SJCRH30 (cell line): ENCODE measurements around the gene KRT6B. TPM values are rescaled to one million over a fixed set of nuclear protein-coding genes. Genes with fewer than 3 reads are reported as not detected.
"Not testable (repeated sequence)": the region's sequence is repeated elsewhere in the genome, so short reads cannot be mapped to it uniquely, and the experiment has no call there.

Source experiments
- DNase-seq, 2 experiments: peaks; one replicate each; pipeline ENCODE4 v3.0.0-alpha.2; 2015 to 2020
- H3K27ac ChIP-seq: fragments of 250-450 bp; sonication (Bioruptor Pico); 2 replicates; pipeline ENCODE4 v1.5.1; 2020; ENCODE audit warnings: mild to moderate bottlenecking, moderate library complexity
- H3K27me3 ChIP-seq: fragments of 250-450 bp; sonication (Bioruptor Pico); 2 replicates; pipeline ENCODE4 v1.5.1; 2020; ENCODE audit warnings: mild to moderate bottlenecking, moderate library complexity
- H3K36me3 ChIP-seq: fragments of 250-450 bp; sonication (Bioruptor Pico); 2 replicates; pipeline ENCODE4 v1.5.1; 2020; ENCODE audit warnings: mild to moderate bottlenecking, moderate library complexity
- H3K4me1 ChIP-seq: fragments of 250-450 bp; sonication (Bioruptor Pico); 2 replicates; pipeline ENCODE4 v1.5.1; 2020; ENCODE audit warnings: mild to moderate bottlenecking, moderate library complexity
- H3K4me3 ChIP-seq: fragments of 250-450 bp; sonication (Bioruptor Pico); 2 replicates; pipeline ENCODE4 v1.5.1; 2020; ENCODE audit warnings: mild to moderate bottlenecking, moderate library complexity
- H3K9me3 ChIP-seq: fragments of 250-450 bp; sonication (Bioruptor Pico); replicated peaks from 2 replicates; pipeline ENCODE4 v1.5.1; 2020; ENCODE audit warnings: mild to moderate bottlenecking, moderate library complexity
- total RNA-seq: library from RNA; depleted of rRNA; stranded (reverse); fragments of >200 nt; shearing (Covaris generic); gene quantifications from 2 replicates; pipeline ENCODE4 v1.2.3, GENCODE V29; 2014

Gene KRT6B
- total RNA-seq, 1 experiment from 2014 or later, result not detected

GRCh38 chr12:52487744-52488443 lies 35.9 kb upstream of the KRT6B start:
- not testable (repeated sequence) for H3K36me3 ChIP-seq, H3K27ac ChIP-seq, H3K9me3 ChIP-seq, H3K27me3 ChIP-seq, H3K4me1 ChIP-seq, H3K4me3 ChIP-seq, DNase-seq

DNA sequence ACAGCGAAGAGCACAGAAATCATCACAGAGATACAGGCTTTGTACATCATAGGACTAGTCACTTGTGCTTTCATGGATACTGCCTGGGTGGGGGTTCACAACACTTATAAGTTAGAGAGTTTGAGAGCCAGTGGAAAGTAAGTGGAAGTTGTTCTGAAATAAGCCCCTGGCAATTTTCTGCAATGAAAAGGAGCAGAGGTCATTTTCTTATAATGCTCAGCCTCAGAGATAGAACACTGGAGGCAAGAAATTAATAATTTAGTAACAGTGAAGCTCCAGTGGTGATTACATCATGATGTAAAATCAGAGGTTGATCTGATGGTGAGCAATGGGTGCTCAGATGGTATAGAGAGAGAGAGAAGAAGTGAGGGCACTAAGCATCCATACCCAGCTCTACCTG lies 35.3 kb upstream of the KRT6B start:
- Histone ChIP-seq H3K4me3 (no peak overlapping the region), H3K27ac (no peak overlapping the region), H3K4me1 (no peaks in the 10 kb centered on the region), H3K36me3 (no peaks in the 10 kb centered on the region), H3K27me3 (no peaks in the 10 kb centered on the region), H3K9me3 (0 out of 2 replicates have a peak, but pooled peaks cover 3% of the 10 kb centered on the region)
- no peak for DNase-seq

DNA sequence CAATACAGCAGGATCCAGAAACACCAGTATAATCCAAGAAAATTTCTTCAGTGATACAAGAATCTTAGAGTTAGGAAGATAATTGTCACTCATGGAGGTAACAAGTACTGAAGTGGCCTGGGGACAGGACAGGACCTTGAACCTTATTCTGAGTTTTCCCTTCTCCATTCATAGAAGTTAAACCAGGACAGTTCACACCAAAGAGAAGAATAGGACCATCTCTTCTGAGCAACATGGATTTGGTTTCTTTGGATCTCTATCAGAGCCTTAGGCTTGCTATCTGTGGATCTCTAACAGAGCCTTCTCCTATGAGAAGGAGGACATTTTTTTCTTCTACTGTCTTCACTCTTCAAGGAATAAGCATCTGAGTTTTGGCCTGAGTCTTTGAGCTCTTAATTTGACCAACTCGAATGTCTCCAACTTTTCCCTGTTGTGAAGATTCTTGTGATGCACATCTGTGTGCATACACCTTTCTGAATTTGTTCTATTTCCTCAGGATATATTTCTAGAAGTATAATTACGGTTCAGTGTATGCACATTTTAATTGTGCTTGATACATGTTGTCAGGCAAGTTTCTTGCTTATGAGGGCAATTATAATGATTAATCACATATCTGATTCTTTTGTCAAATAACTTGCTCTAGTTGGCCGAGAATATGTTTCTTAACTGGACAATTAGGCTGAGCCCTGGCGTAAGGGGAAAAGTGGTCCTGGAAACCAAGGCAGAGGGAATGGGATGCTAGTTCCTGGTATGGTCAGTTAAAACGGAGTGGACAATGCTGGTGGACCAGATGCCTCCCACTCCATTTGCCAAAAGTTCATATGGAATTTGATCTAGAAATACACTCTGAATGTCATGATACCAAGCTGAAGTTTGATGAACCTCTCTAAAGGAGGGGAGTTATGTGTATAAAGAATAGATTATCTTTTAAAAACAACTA lies 34.5 kb upstream of the KRT6B start:
- H3K27me3 ChIP-seq, result no peaks in the 10 kb centered on the region
- no peak overlapping the region for H3K27ac ChIP-seq
- DNase-seq, result no peak
- H3K9me3 ChIP-seq, result 0 out of 2 replicates have a peak, but pooled peaks cover 3% of the 10 kb centered on the region
- no peaks in the 10 kb centered on the region for H3K36me3 ChIP-seq
- H3K4me1 ChIP-seq, result no peaks in the 10 kb centered on the region
- H3K4me3 ChIP-seq, result no peak overlapping the region

- DNase-seq, result no peak
- Histone ChIP-seq H3K4me3 (no peak overlapping the region), H3K27ac (no peak overlapping the region), H3K27me3 (0 out of 2 replicates have a peak, but pooled peaks cover 3% of the 10 kb centered on the region), H3K4me1 (no peaks in the 10 kb centered on the region), H3K9me3 (0 out of 2 replicates have a peak, but pooled peaks cover 3% of the 10 kb centered on the region), H3K36me3 (no peaks in the 10 kb centered on the region)
Measured at GRCh38 chr12:52480073-52480472, 28.1 kb upstream of the KRT6B start.

DNA sequence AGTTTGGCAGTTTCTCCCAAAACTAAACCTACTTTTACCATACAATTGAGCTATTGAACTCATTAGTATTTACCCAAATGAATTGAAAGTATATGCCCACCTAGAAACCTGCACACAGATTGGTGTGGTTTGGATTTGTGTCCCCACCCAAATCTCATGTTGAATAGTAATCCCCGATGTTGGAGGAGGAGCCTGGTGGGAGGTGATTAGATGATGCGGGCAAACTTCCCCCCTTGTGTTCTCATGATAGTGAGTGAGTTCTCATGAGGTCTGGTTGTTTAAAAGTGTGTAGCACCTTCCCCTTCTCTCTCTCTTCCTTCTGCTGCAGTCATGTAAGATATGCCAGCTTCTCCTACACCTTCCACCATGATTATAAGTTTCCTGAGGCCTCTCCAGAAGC lies 25.7 kb upstream of the KRT6B start:
- no peaks in the 10 kb centered on the region for H3K9me3 ChIP-seq
- no peak for DNase-seq

GRCh38 chr12:52474212-52474611 lies 22.3 kb upstream of the KRT6B start:
- Histone ChIP-seq H3K9me3 (no peaks in the 10 kb centered on the region), H3K36me3 (no peaks in the 10 kb centered on the region), H3K4me3 (no peak overlapping the region), H3K27me3 (0 out of 2 replicates have a peak, but pooled peaks cover 3% of the 10 kb centered on the region), H3K27ac (no peak overlapping the region), H3K4me1 (no peaks in the 10 kb centered on the region)
- DNase-seq, result no peak

More for the DNA sequence above, 25.7 kb upstream of the KRT6B start:
- Histone ChIP-seq H3K36me3 (no peaks in the 10 kb centered on the region), H3K27ac (no peak overlapping the region), H3K4me3 (no peak overlapping the region), H3K4me1 (no peaks in the 10 kb centered on the region), H3K27me3 (0 out of 2 replicates have a peak, but pooled peaks cover 3% of the 10 kb centered on the region)

DNA sequence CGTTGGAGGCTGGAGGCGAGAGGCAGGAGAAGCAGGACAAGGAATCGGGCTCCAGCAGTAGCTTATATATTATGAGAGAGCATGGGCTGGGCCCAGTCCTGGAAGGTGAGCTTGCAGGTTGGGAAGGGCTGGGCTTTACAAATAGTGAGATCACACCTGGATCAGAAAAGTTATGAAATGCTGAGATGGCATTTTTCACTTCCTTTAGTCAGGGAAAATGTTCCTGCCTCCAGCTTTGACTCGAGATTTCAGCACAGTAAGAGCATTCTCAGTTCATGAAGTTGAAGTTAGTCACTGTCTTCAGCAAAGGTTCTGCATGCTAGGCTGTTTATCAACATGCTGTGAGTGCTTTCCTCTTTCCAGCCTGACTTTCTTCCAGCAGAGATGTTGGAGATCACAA lies 21.8 kb upstream of the KRT6B start, which contains the start of gene KRT6C:
Gene KRT6C, minus strand, starts transcription at position 38 of the 400 bp plus-strand sequence. CDS start 68 bp downstream, outside the sequence.
- Histone ChIP-seq H3K27ac (no peak within 1 kb of the TSS), H3K27me3 (0 out of 2 replicates have a peak, but pooled peaks cover 3% of the 10 kb centered on the region)

GRCh38 chr12:52469853-52470252 lies 17.9 kb upstream of the KRT6B start:
- Histone ChIP-seq H3K4me1 (no peaks in the 10 kb centered on the region), H3K27ac (no peak overlapping the region), H3K36me3 (no peaks in the 10 kb centered on the region), H3K27me3 (no peaks in the 10 kb centered on the region; the same call in 1 of the 2 replicates), H3K4me3 (no peak overlapping the region), H3K9me3 (no peaks in the 10 kb centered on the region)
- no peak for DNase-seq

More for the DNA sequence above, 21.8 kb upstream of the KRT6B start, which contains the start of gene KRT6C:
- Histone ChIP-seq H3K4me1 (no peaks in the 10 kb centered on the region), H3K4me3 (no peak within 1 kb of the TSS), H3K36me3 (no peaks in the 10 kb centered on the region), H3K9me3 (no peaks in the 10 kb centered on the region)
- DNase-seq, result no peak

DNA sequence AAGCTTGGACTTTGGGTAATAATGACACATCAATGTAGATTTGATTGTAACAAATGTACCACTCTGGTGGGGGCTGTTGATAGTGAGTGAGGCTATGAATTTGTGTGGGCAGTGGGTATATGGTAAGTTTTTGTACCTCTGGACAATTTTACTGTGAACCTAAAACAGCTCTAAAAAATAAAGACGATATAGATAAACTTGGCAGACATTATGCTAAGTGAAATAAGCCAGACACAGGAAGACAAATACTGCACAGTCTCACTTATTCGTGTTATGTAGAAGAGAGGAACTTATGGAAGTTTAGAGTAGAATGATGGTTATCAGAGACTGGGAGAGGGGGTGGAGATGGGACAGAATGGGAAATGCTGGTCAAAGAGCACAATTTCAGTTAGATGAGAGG lies 13.0 kb upstream of the KRT6B start:
- Histone ChIP-seq H3K36me3 (no peaks in the 10 kb centered on the region), H3K4me3 (no peak overlapping the region), H3K4me1 (no peaks in the 10 kb centered on the region), H3K9me3 (no peaks in the 10 kb centered on the region), H3K27ac (no peak overlapping the region), H3K27me3 (no peaks in the 10 kb centered on the region; the same call in 1 of the 2 replicates)
- no peak for DNase-seq

- Histone ChIP-seq H3K27ac (no peak overlapping the region), H3K9me3 (no peaks in the 10 kb centered on the region), H3K36me3 (no peaks in the 10 kb centered on the region), H3K27me3 (no peaks in the 10 kb centered on the region), H3K4me3 (no peak overlapping the region), H3K4me1 (no peaks in the 10 kb centered on the region)
- DNase-seq, result no peak
Measured at GRCh38 chr12:52461693-52462092, 9.7 kb upstream of the KRT6B start.

GRCh38 chr12:52458861-52459260 lies 6.9 kb upstream of the KRT6B start:
- no peaks in the 10 kb centered on the region for H3K27me3 ChIP-seq
- H3K27ac ChIP-seq, result no peak overlapping the region
- no peaks in the 10 kb centered on the region for H3K9me3 ChIP-seq
- H3K4me3 ChIP-seq, result no peak overlapping the region
- H3K4me1 ChIP-seq, result no peaks in the 10 kb centered on the region
- H3K36me3 ChIP-seq, result no peaks in the 10 kb centered on the region
- DNase-seq, result no peak

- no peak for DNase-seq
- H3K27ac ChIP-seq, result no peak overlapping the region
- H3K27me3 ChIP-seq, result no peaks in the 10 kb centered on the region
- no peaks in the 10 kb centered on the region for H3K9me3 ChIP-seq
- H3K36me3 ChIP-seq, result no peaks in the 10 kb centered on the region
- no peaks in the 10 kb centered on the region for H3K4me1 ChIP-seq
- H3K4me3 ChIP-seq, result no peak overlapping the region
Measured at GRCh38 chr12:52455821-52456220, 3.9 kb upstream of the KRT6B start.

DNA sequence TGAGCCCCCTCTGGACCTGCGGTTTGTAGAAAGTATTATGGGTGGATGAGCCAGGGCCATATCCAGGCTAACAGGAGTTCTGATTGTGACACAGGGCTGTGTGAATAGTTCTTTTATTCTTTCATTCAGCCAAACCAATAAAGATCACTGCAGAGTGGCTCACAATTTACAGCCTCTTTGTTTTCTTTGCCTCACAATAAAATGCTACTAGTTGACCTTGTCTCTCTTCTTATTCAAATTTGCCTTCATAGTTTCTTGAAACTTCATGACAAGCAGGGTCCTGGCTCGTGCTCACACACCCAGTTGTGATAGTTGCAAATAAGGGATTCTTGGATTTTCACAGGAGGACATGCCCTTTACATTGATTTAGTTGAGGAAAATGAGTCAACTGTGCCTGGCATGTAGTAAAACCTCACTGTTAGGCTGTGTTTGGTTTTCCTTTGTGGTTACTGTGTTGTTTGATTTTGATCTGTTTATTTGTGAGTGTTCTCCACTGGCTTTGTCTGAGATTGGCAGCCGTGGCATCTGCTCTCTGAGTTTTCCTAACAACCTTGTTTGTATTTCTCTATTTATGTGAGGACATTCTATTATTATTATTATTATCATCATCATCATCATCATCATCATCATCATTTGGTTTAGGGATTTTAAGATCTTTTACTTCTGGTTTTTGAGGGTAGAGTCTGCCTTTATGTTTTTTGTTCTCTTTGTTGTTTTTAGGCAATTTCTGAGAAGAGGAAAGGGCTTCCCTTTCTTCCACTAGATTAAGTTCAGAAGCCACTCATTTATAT lies 2.7 kb upstream of the KRT6B start:
- no peak overlapping the region for H3K4me3 ChIP-seq
- no peaks in the 10 kb centered on the region for H3K27me3 ChIP-seq
- H3K36me3 ChIP-seq, result no peaks in the 10 kb centered on the region
- H3K27ac ChIP-seq, result no peak overlapping the region
- DNase-seq, result no peak
- H3K4me1 ChIP-seq, result no peaks in the 10 kb centered on the region
- H3K9me3 ChIP-seq, result no peaks in the 10 kb centered on the region

GRCh38 chr12:52448228-52448627 lies 3.7 kb downstream of the KRT6B start:
- no peaks in the 10 kb centered on the region for H3K4me1 ChIP-seq
- no peak for DNase-seq
- peaks cover 4% of the 10 kb centered on the region; the same call in 1 of the 2 replicates for H3K27me3 ChIP-seq
- H3K27ac ChIP-seq, result no peak overlapping the region
- no peaks in the 10 kb centered on the region for H3K36me3 ChIP-seq
- no peaks in the 10 kb centered on the region for H3K9me3 ChIP-seq
- H3K4me3 ChIP-seq, result no peak overlapping the region
